T1000 (cell line): ENCODE measurements around the gene TNPO1.
A peak's percentile ranks its signal among the peaks of the same experiment; 100 is the strongest.

Experiments
- DNase-seq: peaks from one replicate; lab custom pipeline; 2025; ENCODE audit warnings: mixed read lengths; lab: John Stamatoyannopoulos, UW

The TNPO1 gene

GRCh38 chr5:72818866-72819534 lies 2.5 kb downstream of the TNPO1 start:
- DNase-seq, result peak; percentile 17

GRCh38 chr5:72821776-72822175 lies 5.3 kb downstream of the TNPO1 start:
- no peak for DNase-seq

GRCh38 chr5:72822944-72823343 lies 6.5 kb downstream of the TNPO1 start:
- DNase-seq, result no peak

GRCh38 chr5:72829707-72830106 lies 13.2 kb downstream of the TNPO1 start:
- no peak for DNase-seq

DNA sequence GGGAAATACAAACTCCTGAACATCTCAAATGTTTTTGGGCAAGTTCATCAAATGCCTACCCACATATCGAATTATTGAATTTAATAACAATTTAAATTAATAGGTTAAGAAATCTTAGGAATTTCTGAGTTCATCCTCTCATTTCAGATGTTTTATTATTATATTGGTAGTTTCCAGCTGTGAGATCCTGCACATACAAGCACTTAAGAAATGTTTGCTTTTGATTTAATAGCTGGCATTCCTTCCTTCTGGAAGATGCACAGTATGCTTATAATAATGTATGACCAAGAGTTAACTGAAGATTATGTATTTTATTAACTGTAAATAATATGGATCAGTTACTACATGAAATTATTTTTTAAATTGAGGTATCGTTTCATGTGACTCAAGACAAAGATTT lies 13.9 kb downstream of the TNPO1 start:
- DNase-seq, result no peak

- no peak for DNase-seq
Measured at GRCh38 chr5:72831685-72832084, 15.2 kb downstream of the TNPO1 start.

GRCh38 chr5:72834924-72835323 lies 18.5 kb downstream of the TNPO1 start:
- no peak for DNase-seq

- DNase-seq, result no peak
Measured at GRCh38 chr5:72835633-72836032, 19.2 kb downstream of the TNPO1 start.

DNA sequence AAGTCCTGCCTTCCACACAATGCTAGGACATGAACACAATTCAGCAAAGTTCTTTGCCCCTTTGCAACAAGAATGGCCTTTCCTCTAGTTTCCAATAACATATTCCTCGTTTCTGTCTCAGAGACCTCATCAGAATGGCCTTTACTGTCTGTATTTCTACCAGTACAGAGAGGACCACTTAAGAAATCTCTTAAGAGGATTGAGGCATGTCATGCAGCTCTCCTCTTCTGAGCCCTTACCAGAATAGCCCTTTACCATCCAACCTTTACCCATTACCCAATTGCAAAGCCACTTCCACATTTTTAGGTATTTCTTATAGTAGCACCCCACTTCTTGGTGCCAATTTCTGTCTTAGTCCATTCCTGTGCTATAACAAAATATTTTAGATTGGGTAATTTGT lies 20.3 kb downstream of the TNPO1 start:
- DNase-seq, result no peak

DNA sequence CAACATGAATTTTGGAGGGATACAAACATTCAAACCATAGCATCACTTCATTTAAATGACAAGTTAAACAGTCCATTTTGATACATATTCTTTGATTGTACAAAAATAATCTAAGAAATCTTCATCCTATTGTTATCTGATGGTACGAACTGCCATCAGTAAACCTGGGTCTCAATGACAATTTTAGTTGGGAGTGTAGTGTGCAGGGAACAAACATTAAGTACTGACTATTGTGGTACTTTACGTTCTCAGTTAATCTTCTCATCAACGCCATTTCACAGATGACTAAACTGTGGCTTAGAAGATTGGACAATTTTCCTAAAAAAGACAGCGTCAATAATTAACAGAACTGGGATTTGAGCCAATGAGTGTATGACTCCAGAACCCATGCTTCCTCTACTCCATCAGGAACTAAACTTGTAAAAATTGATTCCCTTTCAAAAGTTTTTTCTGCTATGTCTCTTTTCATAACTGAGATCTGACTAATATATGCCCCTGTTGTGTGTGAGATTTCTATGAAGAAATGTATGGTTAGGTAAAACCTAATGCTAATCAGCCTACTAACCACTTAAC lies 21.1 kb downstream of the TNPO1 start:
- DNase-seq, result no peak

- DNase-seq, result no peak
Measured at GRCh38 chr5:72840041-72840440, 23.6 kb downstream of the TNPO1 start.

- DNase-seq, result no peak
Measured at GRCh38 chr5:72841756-72842535, 25.5 kb downstream of the TNPO1 start.

DNA sequence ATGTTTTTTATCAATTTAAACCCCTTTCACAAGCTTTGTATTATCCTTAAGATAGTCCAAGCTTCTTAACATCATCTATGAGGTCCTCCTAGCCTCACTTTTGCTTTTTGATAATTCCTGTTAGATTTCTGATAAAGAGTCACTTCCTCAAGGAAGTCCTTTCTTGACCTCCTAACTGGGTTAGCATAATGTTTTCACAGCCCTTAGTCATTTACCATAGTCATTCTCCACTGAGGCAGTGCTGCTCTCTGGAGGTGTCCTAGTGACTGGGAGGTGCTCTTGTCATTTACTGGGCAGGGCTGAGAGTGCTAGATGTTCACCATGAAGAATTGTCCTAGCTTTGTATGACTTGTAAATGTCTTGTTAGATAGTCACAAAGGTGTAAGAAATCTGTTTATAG lies 26.4 kb downstream of the TNPO1 start:
- DNase-seq, result no peak

GRCh38 chr5:72844218-72844603 lies 27.8 kb downstream of the TNPO1 start:
- DNase-seq, result no peak

GRCh38 chr5:72845889-72846288 lies 29.4 kb downstream of the TNPO1 start:
- DNase-seq, result no peak

DNA sequence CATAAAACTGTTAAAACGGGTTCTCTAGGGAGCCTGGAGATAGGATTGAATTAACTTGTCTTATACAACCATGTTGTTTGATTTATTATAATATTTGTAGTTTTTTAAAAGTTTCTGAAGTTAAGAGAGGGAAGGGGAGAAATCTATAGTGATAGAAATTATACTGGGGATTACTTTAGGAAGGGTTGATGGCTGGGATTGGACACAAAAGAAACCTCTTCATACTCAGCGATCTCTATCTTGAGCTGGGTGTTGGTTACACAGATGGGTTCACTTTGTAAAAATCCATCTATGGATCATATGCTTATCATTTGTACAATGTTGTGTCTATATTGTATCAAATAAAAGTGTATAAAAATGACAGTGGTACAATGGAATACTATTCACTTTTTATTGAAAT lies 30.0 kb downstream of the TNPO1 start:
- DNase-seq, result no peak

GRCh38 chr5:72847439-72847838 lies 31.0 kb downstream of the TNPO1 start:
- no peak for DNase-seq

DNA sequence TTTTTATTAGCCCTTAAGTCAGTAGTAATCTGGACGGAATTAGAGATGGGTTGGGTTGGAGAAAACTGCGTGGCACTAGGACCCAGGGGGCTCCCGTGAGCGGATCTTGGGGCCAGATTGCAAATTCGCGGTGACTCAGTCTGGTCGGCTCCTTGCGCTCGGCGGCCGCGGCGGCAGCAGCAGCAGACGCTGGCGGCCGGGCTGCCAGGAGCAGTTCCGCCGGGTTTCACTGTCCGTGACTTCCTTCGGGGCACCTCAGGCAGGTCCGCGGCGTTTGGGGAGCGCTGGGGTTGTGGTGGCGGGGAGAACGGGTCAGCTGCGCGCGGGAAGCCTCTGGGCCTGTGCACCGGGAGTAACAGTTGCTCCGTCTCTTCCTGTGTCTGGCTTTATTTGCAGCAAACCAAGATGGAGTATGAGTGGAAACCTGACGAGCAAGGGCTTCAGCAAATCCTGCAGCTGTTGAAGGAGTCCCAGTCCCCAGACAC lies 31.6 kb downstream of the TNPO1 start:
- peak; percentile 87 for DNase-seq

DNA sequence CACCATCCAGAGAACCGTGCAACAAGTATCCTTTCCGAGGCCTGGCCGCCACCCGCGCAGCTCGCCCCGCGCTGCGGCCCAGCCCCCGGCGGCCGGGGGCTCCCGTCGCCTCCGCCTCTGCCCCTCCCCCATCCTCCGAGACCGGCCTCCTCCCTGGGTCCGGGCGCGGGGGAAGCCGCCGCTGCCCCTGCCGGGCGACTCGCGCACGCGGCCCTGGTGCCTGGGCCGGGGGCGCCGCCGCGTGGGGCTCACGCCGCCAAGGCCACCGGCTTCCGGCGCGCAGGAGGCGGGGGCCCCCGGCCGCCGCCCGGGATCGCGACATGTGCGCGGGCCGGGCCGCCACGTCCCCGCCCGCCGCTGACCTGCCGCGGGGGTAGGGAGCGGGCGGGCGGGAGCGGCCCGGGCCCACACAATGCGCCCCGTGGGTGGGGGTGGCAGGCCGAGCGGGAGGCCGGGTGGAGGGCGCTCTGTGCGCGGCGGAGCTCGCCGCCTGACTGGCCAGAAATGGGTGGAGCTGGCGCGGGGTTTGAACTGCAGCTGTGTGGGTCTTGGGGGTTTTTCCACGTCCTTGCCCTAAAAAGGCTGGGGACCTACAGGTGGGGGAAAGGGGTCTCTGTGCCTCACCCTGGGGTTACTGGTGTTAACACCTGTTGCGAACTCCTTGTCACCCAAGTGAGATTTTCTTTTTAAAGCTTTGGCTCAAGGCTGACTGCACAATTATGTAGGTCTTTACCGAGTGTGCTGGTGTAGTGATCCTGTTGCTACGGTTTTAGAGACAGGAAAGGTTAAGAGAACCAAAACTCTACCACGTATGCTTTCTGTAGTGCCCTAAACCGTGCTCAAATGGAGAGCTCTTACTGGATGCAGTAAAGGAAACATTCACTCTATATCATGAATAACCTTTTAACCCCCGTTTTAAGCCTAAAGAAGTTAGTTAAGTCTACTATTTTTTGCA lies 32.3 kb downstream of the TNPO1 start:
- no peak for DNase-seq

GRCh38 chr5:72849546-72849945 lies 33.1 kb downstream of the TNPO1 start:
- DNase-seq, result no peak

GRCh38 chr5:72850113-72850512 lies 33.7 kb downstream of the TNPO1 start:
- no peak for DNase-seq

DNA sequence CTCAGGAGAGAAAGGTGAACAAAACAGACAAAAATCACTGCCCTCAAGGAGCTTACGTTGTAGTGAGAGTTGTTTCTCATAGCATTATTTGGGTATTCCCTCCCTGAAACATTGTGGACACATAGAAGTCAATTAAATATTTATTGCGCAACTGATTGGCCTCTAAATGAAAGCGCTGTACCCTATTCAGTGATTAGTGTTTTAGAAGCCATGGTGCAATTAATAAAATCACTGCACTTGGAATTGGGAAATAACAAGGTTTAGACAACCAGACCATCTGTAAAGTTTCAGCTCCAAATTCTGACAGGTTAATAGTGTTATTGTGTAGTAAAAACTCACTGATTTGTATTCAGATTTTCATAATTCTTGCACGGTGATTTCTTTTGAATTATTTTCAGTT lies 35.9 kb downstream of the TNPO1 start:
- DNase-seq, result no peak
